NCI-H446 treated with DMSO at 0.1 percent for 48 hours (cell line): ENCODE results near the gene TMEM248.
"Not testable (repeated sequence)": the region's sequence is repeated elsewhere in the genome, so short reads cannot be mapped to it uniquely, and the experiment has no call there.

Experiments
- DNase-seq: peaks from one replicate; lab custom pipeline; 2025; lab: John Stamatoyannopoulos, UW

The TMEM248 gene, protein sequence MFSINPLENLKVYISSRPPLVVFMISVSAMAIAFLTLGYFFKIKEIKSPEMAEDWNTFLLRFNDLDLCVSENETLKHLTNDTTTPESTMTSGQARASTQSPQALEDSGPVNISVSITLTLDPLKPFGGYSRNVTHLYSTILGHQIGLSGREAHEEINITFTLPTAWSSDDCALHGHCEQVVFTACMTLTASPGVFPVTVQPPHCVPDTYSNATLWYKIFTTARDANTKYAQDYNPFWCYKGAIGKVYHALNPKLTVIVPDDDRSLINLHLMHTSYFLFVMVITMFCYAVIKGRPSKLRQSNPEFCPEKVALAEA

DNA sequence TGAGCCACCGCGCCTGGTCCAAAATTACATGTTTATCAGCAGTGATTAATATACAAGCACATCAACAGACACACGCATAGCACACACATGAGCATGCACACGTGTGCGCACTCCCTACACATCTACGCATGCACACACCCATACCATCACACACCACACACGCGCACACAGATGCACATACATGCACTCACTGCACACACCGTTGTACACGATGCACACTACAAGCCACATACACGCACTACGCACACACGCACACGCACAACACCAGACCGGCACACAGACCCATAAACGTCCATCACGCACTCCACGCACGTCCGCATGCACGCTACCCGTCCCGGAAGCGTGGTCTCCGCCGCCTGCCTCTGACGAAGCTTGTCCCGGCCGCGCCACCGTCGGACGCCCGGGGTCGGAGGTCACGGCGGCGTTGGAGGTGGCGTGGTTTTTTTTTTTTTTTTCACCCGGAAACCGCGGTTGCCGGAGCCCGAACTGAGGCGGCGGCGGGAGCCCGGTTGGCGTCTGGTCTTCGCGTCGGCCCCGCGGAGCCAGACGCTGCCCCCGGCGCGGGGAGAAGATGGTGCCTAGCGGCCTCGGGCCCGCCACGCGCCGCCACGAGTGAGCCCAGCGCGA lies at the start of gene TMEM248:
TMEM248 (plus strand) TSS at position 457 of the 627 bp plus-strand sequence. CDS start 20,641 bp downstream, outside the sequence.
- DNase-seq = peak; percentile 63

DNA sequence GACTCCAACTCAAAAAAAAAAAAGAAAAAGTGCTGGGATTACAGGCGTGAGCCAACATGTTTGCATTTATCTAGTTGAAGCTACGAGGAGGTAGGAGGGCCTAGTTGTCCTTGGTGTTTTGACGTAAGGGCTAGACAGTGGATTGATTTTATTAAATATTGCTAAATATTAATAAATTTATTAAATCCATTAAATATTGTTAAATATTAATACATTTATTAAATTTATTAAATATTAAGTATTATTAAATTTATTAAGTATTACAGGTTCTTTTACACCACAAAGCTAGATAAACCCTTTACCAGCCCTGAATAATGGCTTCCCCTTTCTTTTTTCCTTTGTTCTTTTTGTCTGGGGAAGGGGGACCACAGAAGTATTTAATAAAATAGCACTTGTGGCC lies 47.5 kb upstream of the TMEM248 start:
- no peak for DNase-seq

- no peak for DNase-seq
Measured at GRCh38 chr7:66877577-66878300, 43.3 kb upstream of the TMEM248 start.

DNA sequence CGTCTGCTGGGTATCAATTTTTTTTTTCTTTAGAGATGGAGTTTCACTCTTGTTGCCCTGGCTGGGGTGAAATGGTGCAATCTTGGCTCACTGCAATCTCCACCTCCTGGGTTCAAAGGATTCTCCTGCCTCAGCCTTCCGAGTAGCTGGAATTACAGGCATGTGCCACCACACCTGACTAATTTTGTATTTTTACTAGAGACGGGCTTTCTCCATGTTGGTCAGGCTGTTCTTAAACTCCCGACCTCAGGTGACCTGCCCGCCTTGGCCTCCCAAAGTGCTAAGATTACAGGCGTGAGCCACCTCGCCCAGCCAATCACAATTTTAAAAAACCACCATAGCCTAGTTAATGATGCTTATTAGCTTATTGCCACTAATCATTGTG lies 42.7 kb upstream of the TMEM248 start:
- DNase-seq = not testable (repeated sequence)

- DNase-seq = no peak
Measured at GRCh38 chr7:66880053-66880452, 41.0 kb upstream of the TMEM248 start.

- DNase-seq = not testable (repeated sequence)
Measured at GRCh38 chr7:66880577-66880976, 40.4 kb upstream of the TMEM248 start.

- DNase-seq = no peak
Measured at GRCh38 chr7:66883716-66884115, 37.3 kb upstream of the TMEM248 start.

GRCh38 chr7:66884556-66884955 lies 36.5 kb upstream of the TMEM248 start:
- not testable (repeated sequence) for DNase-seq

DNA sequence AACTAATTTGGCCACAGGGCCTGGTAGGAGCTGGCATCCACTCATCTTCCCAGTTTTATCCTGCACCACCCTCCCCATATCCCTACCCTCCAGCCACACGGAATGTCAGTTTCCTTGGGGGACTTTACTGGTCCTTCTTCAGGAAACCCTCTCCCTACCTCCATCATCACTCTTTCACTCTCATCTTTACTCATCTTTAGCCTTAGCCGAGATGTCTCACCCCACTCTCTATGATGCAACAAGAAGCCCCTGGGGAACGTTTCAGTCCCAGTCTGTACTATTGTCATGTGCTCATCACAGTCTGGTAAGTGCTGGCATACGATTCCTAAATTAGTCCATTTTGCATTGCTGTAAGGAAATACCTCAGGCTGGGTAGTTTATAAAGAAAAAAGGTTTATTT lies 34.9 kb upstream of the TMEM248 start:
- no peak for DNase-seq

DNA sequence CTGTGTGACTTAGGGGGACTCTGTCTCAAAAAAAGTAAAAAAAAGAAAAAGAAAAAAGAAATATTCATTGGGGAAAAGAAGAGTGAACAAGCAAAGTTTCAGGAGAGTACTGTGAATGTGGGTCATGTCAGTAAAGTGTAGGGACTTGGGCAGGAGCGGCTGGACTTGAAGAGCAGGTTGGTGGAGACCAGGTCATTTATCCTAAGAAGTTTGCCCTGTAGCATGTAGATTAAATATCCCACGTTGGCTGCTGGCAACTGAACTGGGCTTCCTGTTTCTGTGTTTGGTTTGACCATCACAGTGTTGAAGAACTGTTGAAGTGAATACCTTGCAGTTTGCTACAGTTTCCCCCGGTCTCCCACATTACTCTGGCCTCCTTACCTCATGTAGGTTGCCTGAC lies 32.8 kb upstream of the TMEM248 start:
- DNase-seq = not testable (repeated sequence)

GRCh38 chr7:66894463-66895080 lies 26.5 kb upstream of the TMEM248 start:
- DNase-seq = no peak

- DNase-seq = no peak
Measured at GRCh38 chr7:66896441-66896840, 24.6 kb upstream of the TMEM248 start.

DNA sequence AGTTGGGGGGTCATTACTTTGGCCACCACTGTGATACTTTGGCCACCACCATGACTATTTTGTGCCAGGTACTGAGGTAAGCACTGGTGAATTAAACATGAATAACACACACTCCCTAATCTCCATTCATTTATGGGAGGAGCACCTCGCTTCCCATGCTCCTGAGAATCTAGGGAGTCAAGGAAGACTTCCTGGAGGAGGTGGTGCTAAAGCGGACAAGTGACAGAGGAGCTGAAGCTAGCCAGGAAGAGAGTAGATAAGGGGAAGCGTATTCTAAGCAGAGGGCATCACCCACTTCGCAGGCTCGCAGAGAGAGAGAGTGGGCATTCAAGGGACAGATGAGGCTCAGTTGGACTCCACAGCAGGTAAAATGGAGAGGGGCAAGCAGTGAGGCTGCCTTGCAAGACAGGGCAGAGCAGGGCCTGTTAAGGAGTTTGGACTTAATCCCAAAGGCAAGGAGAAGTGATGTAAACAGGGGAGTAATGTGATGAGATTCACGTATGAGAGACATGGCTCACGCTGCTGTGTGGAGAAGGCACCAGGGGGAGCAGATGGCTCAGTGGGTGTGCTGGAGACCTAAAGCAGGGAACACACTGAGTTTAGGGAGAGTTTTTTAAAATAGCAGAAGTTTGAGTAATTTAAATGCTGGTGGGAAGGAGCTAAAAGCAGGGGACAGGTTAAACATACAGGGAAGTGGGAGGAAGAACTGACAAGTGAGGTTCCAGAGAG lies 21.3 kb upstream of the TMEM248 start:
- no peak for DNase-seq

DNA sequence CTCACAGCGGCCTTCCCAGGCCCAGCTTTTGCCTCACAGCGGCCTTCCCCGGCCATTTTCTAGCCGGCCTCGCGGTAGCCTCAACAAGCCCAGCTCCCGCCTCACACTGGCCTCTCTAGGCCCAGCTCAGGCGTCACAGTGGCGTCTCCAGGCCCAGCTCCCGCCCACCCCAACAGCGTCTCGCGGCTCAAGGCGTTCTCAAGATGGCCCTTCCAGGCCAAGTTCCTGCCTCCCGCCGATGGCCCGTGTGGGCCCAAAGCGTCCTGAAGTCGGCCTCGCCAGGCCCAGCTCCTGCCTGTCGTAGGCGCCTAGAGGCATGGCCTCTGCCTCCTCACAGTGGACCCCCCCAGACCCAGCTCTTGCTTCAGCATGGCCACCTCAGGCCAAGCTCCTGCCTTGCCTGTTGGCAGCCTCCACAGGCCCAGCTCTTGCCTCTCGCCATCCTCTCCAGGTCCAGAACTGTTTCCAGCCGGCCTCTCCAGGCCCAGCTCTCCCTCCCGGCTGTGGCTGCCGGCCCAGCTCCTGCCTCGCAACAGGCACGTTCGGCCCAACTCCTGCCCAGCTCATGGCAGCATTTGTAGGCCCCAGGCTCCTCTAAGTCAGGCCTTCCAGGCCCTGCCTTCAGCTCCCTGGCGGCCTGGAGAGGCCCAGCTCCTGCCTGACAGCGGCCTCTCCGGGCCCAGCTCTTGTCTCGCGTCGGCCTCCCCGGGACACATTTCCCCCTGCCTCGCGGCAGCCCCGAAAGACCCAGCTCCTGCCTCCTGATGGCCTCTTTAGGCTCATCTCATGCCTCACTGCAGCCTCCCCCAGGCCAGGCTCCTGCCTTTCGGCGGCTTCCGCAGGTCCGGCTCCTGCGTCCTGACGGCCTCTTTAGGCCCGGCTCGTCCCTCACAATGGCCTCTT lies 18.8 kb upstream of the TMEM248 start:
- DNase-seq = no peak

DNA sequence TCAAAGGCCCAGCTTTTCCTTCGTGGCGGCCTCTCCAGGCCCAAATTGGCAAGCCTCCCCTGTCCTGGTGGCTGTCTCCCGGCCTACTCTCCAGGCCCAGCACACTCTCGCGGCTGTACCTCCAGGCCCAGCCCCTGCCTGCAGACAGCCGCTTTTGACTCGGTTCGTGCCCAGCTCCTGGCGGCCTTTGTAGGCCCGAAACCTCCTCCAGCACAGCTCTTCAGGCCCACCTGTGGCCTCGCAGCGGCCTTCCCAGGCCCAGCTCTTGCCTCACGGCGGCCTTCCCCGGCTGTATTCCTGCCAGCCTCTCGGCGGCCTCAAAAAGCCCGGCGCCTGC lies 18.2 kb upstream of the TMEM248 start:
- no peak for DNase-seq

GRCh38 chr7:66903360-66904062 lies 17.5 kb upstream of the TMEM248 start:
- DNase-seq = no peak

DNA sequence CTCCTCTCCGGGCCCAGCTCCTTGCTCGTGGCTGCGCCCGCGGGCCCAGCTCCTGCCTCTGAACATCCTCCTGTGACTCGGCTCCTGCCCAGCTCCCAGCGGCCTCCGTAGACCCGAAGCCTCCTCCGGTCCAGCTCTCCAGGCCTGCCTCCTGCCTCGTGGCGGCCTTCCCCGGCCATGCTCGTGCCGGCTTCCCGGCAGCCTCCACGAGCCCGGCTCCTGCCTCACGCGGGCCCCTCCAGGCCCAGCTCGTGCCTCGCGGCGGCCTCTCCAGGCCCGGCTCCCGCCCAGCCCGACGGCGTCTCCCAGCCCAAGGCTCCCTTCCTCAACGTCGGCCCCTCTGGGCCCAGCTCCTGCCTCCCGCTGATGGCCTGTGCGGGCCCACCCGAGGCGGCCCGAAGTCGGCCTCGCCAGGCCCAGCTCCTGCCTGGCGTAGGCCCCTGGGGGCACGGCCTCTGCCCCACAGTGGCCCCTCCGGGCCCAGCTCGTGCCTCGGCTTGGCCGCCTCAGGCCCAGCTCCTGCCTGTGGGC lies 16.9 kb upstream of the TMEM248 start:
- DNase-seq = no peak

DNA sequence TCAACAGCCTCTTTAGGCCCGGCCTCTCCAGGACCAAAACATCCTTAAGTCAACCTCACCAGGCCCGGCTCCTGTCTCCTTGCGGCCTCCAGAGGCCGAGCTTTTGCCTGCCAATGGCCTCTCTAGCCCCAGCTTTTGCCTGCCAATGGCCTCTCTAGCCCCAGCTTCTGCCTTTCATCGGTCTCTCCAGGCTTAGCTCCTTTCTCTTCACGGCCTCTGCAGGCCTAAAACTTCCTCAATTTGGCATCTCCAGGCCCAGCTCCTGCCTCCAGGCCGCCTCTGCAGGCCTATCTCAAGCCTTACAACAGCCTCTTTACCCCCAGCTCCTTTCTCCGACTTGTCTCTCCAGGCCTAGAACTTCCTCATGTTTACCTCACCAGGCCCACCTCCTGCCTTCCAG lies 15.7 kb upstream of the TMEM248 start:
- no peak for DNase-seq

- no peak for DNase-seq
Measured at GRCh38 chr7:66905689-66906088, 15.3 kb upstream of the TMEM248 start.

GRCh38 chr7:66907731-66908130 lies 13.3 kb upstream of the TMEM248 start:
- no peak for DNase-seq
